ENCODE measurements around the gene SH2D1A. TPM values are rescaled to one million over a fixed set of nuclear protein-coding genes. Genes with fewer than 3 reads are reported as not detected.

SH2D1A gene
- total RNA-seq, 1 experiment from 2014 or later: not detected

DNA sequence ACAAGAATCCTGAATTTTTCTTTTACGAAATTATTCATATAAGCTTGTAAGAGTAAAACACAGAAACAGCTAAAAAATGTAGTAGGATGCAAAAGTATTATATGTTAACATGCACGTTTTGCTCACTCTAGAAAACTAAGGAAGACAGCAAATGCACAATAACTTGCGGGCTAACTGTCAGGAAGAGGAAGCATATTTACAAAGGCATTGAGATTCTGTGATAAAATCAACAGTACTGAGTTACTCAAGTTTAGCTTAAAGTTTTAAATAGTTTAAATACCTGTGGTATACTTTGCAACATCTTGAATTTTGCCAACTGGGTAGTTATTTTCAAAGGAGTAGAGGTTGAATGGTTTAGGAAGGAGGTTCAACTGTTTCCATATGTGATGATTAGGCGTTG, 37.0 kb downstream of the SH2D1A start:
- CTCF ChIA-PET: no interaction called here
- H2AFZ ChIP-seq: no peak overlapping the region
- POLR2A ChIA-PET (ENCODE audit: unreplicated experiment): no interaction called here
- TF ChIP-seq EZH2 (IDR thresholded peaks at IDR 0.05; ENCODE audit: low read depth): no peak
- no peak for TF ChIP-seq CTCF (conservative IDR thresholded peaks at IDR 0.05)
- no peaks in the 10 kb centered on the region for H3K79me2 ChIP-seq (ENCODE audit: low read depth)
- no peak overlapping the region for H3K27ac ChIP-seq
- no peaks in the 10 kb centered on the region for H4K20me1 ChIP-seq (ENCODE audit: insufficient read depth)
- H3K4me1 ChIP-seq (replicated peaks; ENCODE audit: insufficient read depth): no peaks in the 10 kb centered on the region
- H3K9me2 ChIP-seq (ENCODE audit: insufficient read depth): no peaks in the 10 kb centered on the region
- BruUV-seq (replicated peaks): no TSS peak
- no peak for DNase-seq
- H3K9me3 ChIP-seq (ENCODE audit: insufficient read depth, low read depth): no peaks in the 10 kb centered on the region
- no peak overlapping the region for H3K4me2 ChIP-seq
- no peaks in the 10 kb centered on the region for H3K27me3 ChIP-seq (ENCODE audit: insufficient read depth, low read depth)
- intact Hi-C loops (cut with micrococcal nuclease; ENCODE audit: unreplicated experiment): no loop called here
- H3F3A ChIP-seq (ENCODE audit: insufficient read depth, low read depth): no peaks in the 10 kb centered on the region
- no peaks in the 10 kb centered on the region for H3K36me3 ChIP-seq (ENCODE audit: low read depth)
- H3K4me3 ChIP-seq: no peak overlapping the region

DNA sequence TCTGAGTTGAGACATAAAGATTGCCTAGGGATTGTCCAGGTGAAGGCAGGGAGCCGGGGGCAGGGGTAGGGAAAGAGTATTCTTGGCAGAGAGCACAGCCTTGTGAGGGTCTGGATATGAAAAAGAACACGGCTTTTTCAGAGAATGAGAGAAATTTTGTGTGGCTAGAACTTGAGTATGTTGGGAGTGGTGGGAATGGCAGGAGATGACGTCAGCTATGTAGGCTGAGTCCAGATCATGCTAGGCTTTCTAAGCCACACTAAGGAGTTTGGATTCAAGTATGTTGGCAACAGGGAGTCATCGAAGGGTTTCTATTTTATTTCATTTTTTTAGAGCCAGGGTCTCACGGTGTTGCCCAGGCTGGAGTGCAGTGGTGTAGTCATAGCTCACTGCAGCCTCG, 40.0 kb downstream of the SH2D1A start:
- Histone ChIP-seq H3K4me1 (replicated peaks; ENCODE audit: insufficient read depth) (no peaks in the 10 kb centered on the region), H3K9me3 (ENCODE audit: insufficient read depth, low read depth) (no peaks in the 10 kb centered on the region), H2AFZ (no peak overlapping the region), H3K36me3 (ENCODE audit: low read depth) (no peaks in the 10 kb centered on the region), H3K4me2 (no peak overlapping the region), H3K27ac (no peak overlapping the region), H3K4me3 (no peak overlapping the region), H3K27me3 (ENCODE audit: insufficient read depth, low read depth) (no peaks in the 10 kb centered on the region), H4K20me1 (ENCODE audit: insufficient read depth) (no peaks in the 10 kb centered on the region), H3K9me2 (ENCODE audit: insufficient read depth) (no peaks in the 10 kb centered on the region), H3K79me2 (ENCODE audit: low read depth) (no peaks in the 10 kb centered on the region), H3F3A (ENCODE audit: insufficient read depth, low read depth) (no peaks in the 10 kb centered on the region)
- TF ChIP-seq CTCF (conservative IDR thresholded peaks at IDR 0.05) (no peak), EZH2 (IDR thresholded peaks at IDR 0.05; ENCODE audit: low read depth) (no peak)
- DNase-seq: no peak
- CTCF ChIA-PET: no interaction called here
- POLR2A ChIA-PET (ENCODE audit: unreplicated experiment): no interaction called here
- no TSS peak for BruUV-seq (replicated peaks)
- intact Hi-C loops (cut with micrococcal nuclease; ENCODE audit: unreplicated experiment): loop anchor here (5.0 kb wide), 1 partner anchor 554 kb away; no protein-coding TSS in a partner anchor

GRCh38 chrX:124388562-124388961, 42.2 kb downstream of the SH2D1A start:
- no peak overlapping the region for H3K4me2 ChIP-seq
- no peak for TF ChIP-seq EZH2 (IDR thresholded peaks at IDR 0.05; ENCODE audit: low read depth)
- TF ChIP-seq CTCF (conservative IDR thresholded peaks at IDR 0.05): peak; percentile 80
- H3K9me2 ChIP-seq (ENCODE audit: insufficient read depth): no peaks in the 10 kb centered on the region
- H3K36me3 ChIP-seq (ENCODE audit: low read depth): no peaks in the 10 kb centered on the region
- POLR2A ChIA-PET (ENCODE audit: unreplicated experiment): no interaction called here
- H3K27me3 ChIP-seq (ENCODE audit: insufficient read depth, low read depth): no peaks in the 10 kb centered on the region
- CTCF ChIA-PET: no interaction called here
- BruUV-seq (replicated peaks): no TSS peak
- H4K20me1 ChIP-seq (ENCODE audit: insufficient read depth): no peaks in the 10 kb centered on the region
- no peak overlapping the region for H3K27ac ChIP-seq
- no peaks in the 10 kb centered on the region for H3K9me3 ChIP-seq (ENCODE audit: insufficient read depth, low read depth)
- H3F3A ChIP-seq (ENCODE audit: insufficient read depth, low read depth): no peaks in the 10 kb centered on the region
- no peak overlapping the region for H3K4me3 ChIP-seq
- H2AFZ ChIP-seq: no peak overlapping the region
- H3K79me2 ChIP-seq (ENCODE audit: low read depth): no peaks in the 10 kb centered on the region
- DNase-seq: peak in 1 of 2 experiments; percentile 28
- H3K4me1 ChIP-seq (replicated peaks; ENCODE audit: insufficient read depth): no peaks in the 10 kb centered on the region
- intact Hi-C loops (cut with micrococcal nuclease; ENCODE audit: unreplicated experiment): loop anchor here (5.0 kb wide), 1 partner anchor 556 kb away; no protein-coding TSS in a partner anchor
